NCI-H1436 (cell line): ENCODE measurements around the gene WDR76.

Source experiments
- DNase-seq: peaks from one replicate; lab custom pipeline; 2025; lab: John Stamatoyannopoulos, UW

Gene WDR76

GRCh38 chr15:43913026-43913780, 86.4 kb downstream of the WDR76 start:
- no peak for DNase-seq

GRCh38 chr15:43913941-43914340, 87.1 kb downstream of the WDR76 start:
- no peak for DNase-seq

GRCh38 chr15:43915631-43916325, 89.0 kb downstream of the WDR76 start:
- no peak for DNase-seq

GRCh38 chr15:43916326-43916660, 89.5 kb downstream of the WDR76 start:
- no peak for DNase-seq
